Measurements from ENCODE around the gene MAP2K7.

MAP2K7 gene

DNA sequence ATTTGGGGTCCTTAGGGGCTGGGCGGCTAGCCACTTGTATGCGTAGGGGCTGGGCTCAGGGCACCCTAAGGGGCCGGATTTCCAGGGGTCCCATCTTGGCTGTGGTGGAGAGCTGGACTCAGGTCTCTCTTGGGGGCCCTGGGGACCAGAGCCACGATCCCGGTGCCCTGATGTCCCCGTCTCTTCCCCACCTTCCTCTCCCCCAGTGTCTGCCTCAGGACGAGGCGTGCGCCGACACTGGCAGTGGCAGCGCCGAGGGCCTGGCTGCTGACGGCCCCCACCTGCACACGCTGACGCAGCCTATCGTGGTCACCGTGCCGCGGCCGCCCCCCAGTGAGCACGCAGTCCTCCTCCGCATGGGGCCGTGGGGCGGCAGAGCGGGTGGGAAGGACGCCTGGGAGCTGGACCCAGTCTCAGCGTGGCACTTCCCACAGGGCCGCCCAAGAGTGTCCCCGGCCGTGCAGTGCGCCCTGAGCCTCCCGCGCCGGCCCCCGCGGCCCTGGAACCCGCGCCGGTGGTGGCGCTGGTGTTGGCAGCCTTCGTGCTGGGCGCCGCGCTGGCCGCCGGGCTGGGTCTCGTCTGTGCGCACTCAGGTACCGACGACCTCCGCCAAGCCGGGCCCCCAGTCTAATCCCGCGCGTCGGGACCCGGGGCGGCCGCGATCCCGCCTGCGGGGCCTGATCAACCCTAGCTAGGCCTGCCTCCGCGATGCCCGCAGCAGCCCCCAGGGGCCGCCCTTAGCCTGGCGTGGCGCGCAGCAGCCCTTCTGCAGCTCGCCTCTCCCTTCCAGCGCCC lies 13.8 kb downstream of the MAP2K7 start (continued):
- TF ChIP-seq, protein P1, sequence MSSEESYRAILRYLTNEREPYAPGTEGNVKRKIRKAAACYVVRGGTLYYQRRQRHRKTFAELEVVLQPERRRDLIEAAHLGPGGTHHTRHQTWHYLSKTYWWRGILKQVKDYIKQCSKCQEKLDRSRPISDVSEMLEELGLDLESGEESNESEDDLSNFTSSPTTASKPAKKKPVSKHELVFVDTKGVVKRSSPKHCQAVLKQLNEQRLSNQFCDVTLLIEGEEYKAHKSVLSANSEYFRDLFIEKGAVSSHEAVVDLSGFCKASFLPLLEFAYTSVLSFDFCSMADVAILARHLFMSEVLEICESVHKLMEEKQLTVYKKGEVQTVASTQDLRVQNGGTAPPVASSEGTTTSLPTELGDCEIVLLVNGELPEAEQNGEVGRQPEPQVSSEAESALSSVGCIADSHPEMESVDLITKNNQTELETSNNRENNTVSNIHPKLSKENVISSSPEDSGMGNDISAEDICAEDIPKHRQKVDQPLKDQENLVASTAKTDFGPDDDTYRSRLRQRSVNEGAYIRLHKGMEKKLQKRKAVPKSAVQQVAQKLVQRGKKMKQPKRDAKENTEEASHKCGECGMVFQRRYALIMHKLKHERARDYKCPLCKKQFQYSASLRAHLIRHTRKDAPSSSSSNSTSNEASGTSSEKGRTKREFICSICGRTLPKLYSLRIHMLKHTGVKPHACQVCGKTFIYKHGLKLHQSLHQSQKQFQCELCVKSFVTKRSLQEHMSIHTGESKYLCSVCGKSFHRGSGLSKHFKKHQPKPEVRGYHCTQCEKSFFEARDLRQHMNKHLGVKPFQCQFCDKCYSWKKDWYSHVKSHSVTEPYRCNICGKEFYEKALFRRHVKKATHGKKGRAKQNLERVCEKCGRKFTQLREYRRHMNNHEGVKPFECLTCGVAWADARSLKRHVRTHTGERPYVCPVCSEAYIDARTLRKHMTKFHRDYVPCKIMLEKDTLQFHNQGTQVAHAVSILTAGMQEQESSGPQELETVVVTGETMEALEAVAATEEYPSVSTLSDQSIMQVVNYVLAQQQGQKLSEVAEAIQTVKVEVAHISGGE (tag by site-specific recombination; conservative IDR thresholded peaks at IDR 0.05; ENCODE audit: low read depth): no peak
- TF ChIP-seq ZNF248 (tag by site-specific recombination; IDR thresholded peaks at IDR 0.05): no peak
- TF ChIP-seq SP7 (tag by site-specific recombination; IDR thresholded peaks at IDR 0.05): no peak
- TF ChIP-seq GLI4 (tag by site-specific recombination; IDR thresholded peaks at IDR 0.05): no peak
- no peak for TF ChIP-seq ZNF623 (tag by site-specific recombination; IDR thresholded peaks at IDR 0.05)
- TF ChIP-seq HOXD13 (CRISPR knock-in tag; IDR thresholded peaks at IDR 0.05; ENCODE audit: borderline replicate concordance): no peak
- no peak for TF ChIP-seq HOXC10 (CRISPR knock-in tag; IDR thresholded peaks at IDR 0.05)
- TF ChIP-seq, protein P2, sequence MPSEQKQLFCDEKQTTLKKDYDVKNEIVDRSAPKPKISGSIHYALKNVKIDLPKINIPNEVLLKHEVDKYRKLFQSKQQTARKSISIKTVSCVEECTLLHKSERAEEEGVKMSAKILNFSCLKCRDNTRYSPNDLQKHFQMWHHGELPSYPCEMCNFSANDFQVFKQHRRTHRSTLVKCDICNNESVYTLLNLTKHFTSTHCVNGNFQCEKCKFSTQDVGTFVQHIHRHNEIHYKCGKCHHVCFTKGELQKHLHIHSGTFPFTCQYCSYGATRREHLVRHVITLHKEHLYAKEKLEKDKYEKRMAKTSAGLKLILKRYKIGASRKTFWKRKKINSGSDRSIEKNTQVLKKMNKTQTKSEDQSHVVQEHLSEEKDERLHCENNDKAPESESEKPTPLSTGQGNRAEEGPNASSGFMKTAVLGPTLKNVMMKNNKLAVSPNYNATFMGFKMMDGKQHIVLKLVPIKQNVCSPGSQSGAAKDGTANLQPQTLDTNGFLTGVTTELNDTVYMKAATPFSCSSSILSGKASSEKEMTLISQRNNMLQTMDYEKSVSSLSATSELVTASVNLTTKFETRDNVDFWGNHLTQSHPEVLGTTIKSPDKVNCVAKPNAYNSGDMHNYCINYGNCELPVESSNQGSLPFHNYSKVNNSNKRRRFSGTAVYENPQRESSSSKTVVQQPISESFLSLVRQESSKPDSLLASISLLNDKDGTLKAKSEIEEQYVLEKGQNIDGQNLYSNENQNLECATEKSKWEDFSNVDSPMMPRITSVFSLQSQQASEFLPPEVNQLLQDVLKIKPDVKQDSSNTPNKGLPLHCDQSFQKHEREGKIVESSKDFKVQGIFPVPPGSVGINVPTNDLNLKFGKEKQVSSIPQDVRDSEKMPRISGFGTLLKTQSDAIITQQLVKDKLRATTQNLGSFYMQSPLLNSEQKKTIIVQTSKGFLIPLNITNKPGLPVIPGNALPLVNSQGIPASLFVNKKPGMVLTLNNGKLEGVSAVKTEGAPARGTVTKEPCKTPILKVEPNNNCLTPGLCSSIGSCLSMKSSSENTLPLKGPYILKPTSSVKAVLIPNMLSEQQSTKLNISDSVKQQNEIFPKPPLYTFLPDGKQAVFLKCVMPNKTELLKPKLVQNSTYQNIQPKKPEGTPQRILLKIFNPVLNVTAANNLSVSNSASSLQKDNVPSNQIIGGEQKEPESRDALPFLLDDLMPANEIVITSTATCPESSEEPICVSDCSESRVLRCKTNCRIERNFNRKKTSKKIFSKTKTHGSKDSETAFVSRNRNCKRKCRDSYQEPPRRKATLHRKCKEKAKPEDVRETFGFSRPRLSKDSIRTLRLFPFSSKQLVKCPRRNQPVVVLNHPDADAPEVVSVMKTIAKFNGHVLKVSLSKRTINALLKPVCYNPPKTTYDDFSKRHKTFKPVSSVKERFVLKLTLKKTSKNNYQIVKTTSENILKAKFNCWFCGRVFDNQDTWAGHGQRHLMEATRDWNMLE (tag by site-specific recombination; conservative IDR thresholded peaks at IDR 0.05; ENCODE audit: low read depth): no peak
- TF ChIP-seq ZNF473 (tag by site-specific recombination; IDR thresholded peaks at IDR 0.05): no peak
- no peak for TF ChIP-seq ZFP41 (tag by site-specific recombination; IDR thresholded peaks at IDR 0.05; ENCODE audit: borderline replicate concordance)
- no peak for TF ChIP-seq ZNF558 (tag by site-specific recombination; IDR thresholded peaks at IDR 0.05)
- TF ChIP-seq ZNF324 (tag by site-specific recombination; IDR thresholded peaks at IDR 0.05): no peak
- TF ChIP-seq, protein P3, sequence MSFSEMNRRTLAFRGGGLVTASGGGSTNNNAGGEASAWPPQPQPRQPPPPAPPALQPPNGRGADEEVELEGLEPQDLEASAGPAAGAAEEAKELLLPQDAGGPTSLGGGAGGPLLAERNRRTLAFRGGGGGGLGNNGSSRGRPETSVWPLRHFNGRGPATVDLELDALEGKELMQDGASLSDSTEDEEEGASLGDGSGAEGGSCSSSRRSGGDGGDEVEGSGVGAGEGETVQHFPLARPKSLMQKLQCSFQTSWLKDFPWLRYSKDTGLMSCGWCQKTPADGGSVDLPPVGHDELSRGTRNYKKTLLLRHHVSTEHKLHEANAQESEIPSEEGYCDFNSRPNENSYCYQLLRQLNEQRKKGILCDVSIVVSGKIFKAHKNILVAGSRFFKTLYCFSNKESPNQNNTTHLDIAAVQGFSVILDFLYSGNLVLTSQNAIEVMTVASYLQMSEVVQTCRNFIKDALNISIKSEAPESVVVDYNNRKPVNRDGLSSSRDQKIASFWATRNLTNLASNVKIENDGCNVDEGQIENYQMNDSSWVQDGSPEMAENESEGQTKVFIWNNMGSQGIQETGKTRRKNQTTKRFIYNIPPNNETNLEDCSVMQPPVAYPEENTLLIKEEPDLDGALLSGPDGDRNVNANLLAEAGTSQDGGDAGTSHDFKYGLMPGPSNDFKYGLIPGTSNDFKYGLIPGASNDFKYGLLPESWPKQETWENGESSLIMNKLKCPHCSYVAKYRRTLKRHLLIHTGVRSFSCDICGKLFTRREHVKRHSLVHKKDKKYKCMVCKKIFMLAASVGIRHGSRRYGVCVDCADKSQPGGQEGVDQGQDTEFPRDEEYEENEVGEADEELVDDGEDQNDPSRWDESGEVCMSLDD (tag by site-specific recombination; IDR thresholded peaks at IDR 0.05): peak; percentile 68; the same call in 1 of the 2 replicates
- no peak for TF ChIP-seq BCL11B (tag by site-specific recombination; IDR thresholded peaks at IDR 0.05; ENCODE audit: low read depth)
- TF ChIP-seq ZNF660 (tag by site-specific recombination; IDR thresholded peaks at IDR 0.05): 0 out of 2 replicates have a peak, but pooled peaks have one; percentile 60
- TF ChIP-seq ZNF571 (tag by site-specific recombination; IDR thresholded peaks at IDR 0.05): no peak
- TF ChIP-seq, protein P4, sequence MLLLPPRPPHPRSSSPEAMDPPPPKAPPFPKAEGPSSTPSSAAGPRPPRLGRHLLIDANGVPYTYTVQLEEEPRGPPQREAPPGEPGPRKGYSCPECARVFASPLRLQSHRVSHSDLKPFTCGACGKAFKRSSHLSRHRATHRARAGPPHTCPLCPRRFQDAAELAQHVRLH (tag by site-specific recombination; IDR thresholded peaks at IDR 0.05): no peak
- TF ChIP-seq ZBTB7A (tag by site-specific recombination; IDR thresholded peaks at IDR 0.05; ENCODE audit: low read depth): no peak
- no peak for TF ChIP-seq ZNF843 (tag by site-specific recombination; IDR thresholded peaks at IDR 0.05)
- TF ChIP-seq ZNF274 (IDR thresholded peaks at IDR 0.05; ENCODE audit: low read length): no peak
- TF ChIP-seq ZNF274 (tag by site-specific recombination; IDR thresholded peaks at IDR 0.05; ENCODE audit: borderline replicate concordance): no peak
- TF ChIP-seq, protein P5, sequence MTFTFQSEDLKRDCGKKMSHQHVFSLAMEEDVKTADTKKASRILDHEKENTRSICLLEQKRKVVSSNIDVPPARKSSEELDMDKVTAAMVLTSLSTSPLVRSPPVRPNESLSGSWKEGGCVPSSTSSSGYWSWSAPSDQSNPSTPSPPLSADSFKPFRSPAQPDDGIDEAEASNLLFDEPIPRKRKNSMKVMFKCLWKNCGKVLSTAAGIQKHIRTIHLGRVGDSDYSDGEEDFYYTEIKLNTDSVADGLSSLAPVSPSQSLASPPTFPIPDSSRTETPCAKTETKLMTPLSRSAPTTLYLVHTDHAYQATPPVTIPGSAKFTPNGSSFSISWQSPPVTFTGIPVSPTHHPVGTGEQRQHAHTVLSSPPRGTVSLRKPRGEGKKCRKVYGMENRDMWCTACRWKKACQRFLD (tag by site-specific recombination; IDR thresholded peaks at IDR 0.05): no peak
- TF ChIP-seq ZNF747 (tag by site-specific recombination; IDR thresholded peaks at IDR 0.05): no peak
- TF ChIP-seq REPIN1 (tag by site-specific recombination; IDR thresholded peaks at IDR 0.05; ENCODE audit: low read depth): no peak

All from HEK293 (cell line).